ENCODE data around the gene SPOCK1. TPM values are rescaled to one million over a fixed set of nuclear protein-coding genes. Genes with fewer than 3 reads are reported as not detected.

Gene SPOCK1
- total RNA-seq, 1 experiment from 2014 or later = 0.27 TPM

DNA sequence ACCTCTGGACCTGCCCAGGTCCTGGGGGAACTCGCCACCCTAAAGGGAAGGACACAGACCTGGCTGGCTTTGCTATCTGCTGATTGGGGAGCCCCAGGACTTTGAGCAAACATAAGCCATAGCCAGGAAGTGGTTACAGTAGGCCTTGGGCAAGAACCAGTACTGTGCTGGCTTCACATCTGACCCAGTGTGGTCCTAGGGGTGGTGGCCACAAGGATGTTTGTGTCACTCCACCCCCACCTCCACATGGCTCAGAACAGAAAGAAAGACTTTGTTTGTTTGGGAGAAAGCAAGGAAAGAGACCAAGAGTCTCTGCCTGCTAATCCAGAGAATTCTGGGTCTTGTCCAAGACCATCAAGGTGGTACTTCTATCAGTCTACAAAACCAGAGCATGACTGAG lies 334.2 kb downstream of the SPOCK1 start (continued):
- TF ChIP-seq, protein P1, sequence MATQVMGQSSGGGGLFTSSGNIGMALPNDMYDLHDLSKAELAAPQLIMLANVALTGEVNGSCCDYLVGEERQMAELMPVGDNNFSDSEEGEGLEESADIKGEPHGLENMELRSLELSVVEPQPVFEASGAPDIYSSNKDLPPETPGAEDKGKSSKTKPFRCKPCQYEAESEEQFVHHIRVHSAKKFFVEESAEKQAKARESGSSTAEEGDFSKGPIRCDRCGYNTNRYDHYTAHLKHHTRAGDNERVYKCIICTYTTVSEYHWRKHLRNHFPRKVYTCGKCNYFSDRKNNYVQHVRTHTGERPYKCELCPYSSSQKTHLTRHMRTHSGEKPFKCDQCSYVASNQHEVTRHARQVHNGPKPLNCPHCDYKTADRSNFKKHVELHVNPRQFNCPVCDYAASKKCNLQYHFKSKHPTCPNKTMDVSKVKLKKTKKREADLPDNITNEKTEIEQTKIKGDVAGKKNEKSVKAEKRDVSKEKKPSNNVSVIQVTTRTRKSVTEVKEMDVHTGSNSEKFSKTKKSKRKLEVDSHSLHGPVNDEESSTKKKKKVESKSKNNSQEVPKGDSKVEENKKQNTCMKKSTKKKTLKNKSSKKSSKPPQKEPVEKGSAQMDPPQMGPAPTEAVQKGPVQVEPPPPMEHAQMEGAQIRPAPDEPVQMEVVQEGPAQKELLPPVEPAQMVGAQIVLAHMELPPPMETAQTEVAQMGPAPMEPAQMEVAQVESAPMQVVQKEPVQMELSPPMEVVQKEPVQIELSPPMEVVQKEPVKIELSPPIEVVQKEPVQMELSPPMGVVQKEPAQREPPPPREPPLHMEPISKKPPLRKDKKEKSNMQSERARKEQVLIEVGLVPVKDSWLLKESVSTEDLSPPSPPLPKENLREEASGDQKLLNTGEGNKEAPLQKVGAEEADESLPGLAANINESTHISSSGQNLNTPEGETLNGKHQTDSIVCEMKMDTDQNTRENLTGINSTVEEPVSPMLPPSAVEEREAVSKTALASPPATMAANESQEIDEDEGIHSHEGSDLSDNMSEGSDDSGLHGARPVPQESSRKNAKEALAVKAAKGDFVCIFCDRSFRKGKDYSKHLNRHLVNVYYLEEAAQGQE (IDR thresholded peaks at IDR 0.05; ENCODE audit: low read depth) = no peak
- TF ChIP-seq, protein P2, sequence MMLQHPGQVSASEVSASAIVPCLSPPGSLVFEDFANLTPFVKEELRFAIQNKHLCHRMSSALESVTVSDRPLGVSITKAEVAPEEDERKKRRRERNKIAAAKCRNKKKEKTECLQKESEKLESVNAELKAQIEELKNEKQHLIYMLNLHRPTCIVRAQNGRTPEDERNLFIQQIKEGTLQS (IDR thresholded peaks at IDR 0.05) = no peak

DNA sequence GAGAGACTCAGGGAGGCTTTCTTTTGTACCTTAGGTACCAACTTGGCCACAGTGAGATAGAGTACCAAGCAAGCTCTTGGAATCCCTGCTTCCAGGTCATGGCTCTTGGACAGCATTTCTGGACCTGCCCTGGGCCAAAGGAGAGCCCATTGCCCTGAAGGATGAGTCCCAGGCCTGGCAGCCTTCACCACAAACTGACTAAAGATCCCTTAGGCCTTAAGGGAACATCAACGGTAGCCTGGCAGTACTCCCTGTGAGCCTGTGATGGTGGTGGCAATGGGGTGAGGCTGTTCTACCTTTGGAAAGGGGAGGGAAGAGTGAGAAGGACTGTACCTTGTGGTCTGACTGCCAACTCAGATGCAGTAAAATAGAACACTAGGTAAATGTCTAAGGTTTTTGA lies 334.6 kb downstream of the SPOCK1 start:
- Histone ChIP-seq H3K4me1 (ENCODE audit: control insufficient read depth in 1 of 2, insufficient read depth in 2 of 2, low read length in 2 of 2) (no peaks in the 10 kb centered on the region), H2AFZ (ENCODE audit: low read depth, low read length, poor library complexity, severe bottlenecking) (no peak overlapping the region), H3K9me2 (ENCODE audit: insufficient read depth) (no peaks in the 10 kb centered on the region), H3K4me3 (replicated peaks in 1 of 2; ENCODE audit: low read depth in 1 of 2, low read length in 2 of 2) (no peak overlapping the region), H3K27ac (ENCODE audit: low read depth, low read length) (no peak overlapping the region), H3K9me3 (ENCODE audit: control insufficient read depth in 1 of 2, insufficient read depth in 1 of 2, low read depth in 1 of 2, low read length in 2 of 2) (no peaks in the 10 kb centered on the region), H4K20me1 (ENCODE audit: insufficient read depth) (no peaks in the 10 kb centered on the region), H3K9ac (ENCODE audit: low read length) (no peak overlapping the region), H3K79me2 (ENCODE audit: insufficient read depth, low read length) (no peaks in the 10 kb centered on the region), H3K36me3 (ENCODE audit: control insufficient read depth in 1 of 2, insufficient read depth in 2 of 2, low read length in 2 of 2) (no peaks in the 10 kb centered on the region), H3K4me2 (ENCODE audit: low read length) (no peak overlapping the region), H3K27me3 (ENCODE audit: insufficient read depth, low read length) (peaks cover 3% of the 10 kb centered on the region; the same call in 1 of the 2 replicates)
- intact Hi-C loops (cut with micrococcal nuclease) = no loop called here
- ChIA-PET POLR2A (no interaction called here), RAD21 (ENCODE audit: low non-redundant PET in 1 of 2, low total read pairs in 2 of 2, uncharacterized antibody in 2 of 2, unreplicated experiment in 2 of 2) (no interaction called here), CTCF (no interaction called here)
- TF ChIP-seq, protein P3, sequence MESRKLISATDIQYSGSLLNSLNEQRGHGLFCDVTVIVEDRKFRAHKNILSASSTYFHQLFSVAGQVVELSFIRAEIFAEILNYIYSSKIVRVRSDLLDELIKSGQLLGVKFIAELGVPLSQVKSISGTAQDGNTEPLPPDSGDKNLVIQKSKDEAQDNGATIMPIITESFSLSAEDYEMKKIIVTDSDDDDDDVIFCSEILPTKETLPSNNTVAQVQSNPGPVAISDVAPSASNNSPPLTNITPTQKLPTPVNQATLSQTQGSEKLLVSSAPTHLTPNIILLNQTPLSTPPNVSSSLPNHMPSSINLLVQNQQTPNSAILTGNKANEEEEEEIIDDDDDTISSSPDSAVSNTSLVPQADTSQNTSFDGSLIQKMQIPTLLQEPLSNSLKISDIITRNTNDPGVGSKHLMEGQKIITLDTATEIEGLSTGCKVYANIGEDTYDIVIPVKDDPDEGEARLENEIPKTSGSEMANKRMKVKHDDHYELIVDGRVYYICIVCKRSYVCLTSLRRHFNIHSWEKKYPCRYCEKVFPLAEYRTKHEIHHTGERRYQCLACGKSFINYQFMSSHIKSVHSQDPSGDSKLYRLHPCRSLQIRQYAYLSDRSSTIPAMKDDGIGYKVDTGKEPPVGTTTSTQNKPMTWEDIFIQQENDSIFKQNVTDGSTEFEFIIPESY (IDR thresholded peaks at IDR 0.05; ENCODE audit: extremely low read depth, insufficient replicate concordance, low read length) = no peak
- TF ChIP-seq EZH2 (IDR thresholded peaks at IDR 0.05) (no peak), ZFX (IDR thresholded peaks at IDR 0.05) (no peak)
- TF ChIP-seq, protein P4, sequence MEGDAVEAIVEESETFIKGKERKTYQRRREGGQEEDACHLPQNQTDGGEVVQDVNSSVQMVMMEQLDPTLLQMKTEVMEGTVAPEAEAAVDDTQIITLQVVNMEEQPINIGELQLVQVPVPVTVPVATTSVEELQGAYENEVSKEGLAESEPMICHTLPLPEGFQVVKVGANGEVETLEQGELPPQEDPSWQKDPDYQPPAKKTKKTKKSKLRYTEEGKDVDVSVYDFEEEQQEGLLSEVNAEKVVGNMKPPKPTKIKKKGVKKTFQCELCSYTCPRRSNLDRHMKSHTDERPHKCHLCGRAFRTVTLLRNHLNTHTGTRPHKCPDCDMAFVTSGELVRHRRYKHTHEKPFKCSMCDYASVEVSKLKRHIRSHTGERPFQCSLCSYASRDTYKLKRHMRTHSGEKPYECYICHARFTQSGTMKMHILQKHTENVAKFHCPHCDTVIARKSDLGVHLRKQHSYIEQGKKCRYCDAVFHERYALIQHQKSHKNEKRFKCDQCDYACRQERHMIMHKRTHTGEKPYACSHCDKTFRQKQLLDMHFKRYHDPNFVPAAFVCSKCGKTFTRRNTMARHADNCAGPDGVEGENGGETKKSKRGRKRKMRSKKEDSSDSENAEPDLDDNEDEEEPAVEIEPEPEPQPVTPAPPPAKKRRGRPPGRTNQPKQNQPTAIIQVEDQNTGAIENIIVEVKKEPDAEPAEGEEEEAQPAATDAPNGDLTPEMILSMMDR (IDR thresholded peaks at IDR 0.05 in 2 of 3, conservative IDR thresholded peaks at IDR 0.05 in 1 of 3; ENCODE audit: borderline replicate concordance in 1 of 3, insufficient read depth in 1 of 3, low read depth in 2 of 3, low read length in 2 of 3) = no peak
- no TSS peak for BruUV-seq (replicated peaks)
- ATAC-seq = no peak
- DNase-seq (ENCODE audit: low read depth, low spot score) = no peak

Data from HCT116 (cell line).